Muscle of leg (tissue), 11 donors: ENCODE measurements around the gene MAPK1. TPM values are rescaled to one million over a fixed set of nuclear protein-coding genes. Genes with fewer than 3 reads are reported as not detected.
"Not testable (repeated sequence)": the region's sequence is repeated elsewhere in the genome, so short reads cannot be mapped to it uniquely, and the experiment has no call there.

Source experiments
- DNase-seq: peaks from one replicate; pipeline ENCODE4 v3.0.0; 2013
- H3K27ac ChIP-seq: one replicate; pipeline ENCODE4 v1.5.1; 2013; ENCODE audit warnings: mild to moderate bottlenecking, low read length, control low read depth
- H3K27me3 ChIP-seq: one replicate; pipeline ENCODE4 v1.6.1; 2013; ENCODE audit warnings: low read length; ENCODE audit not compliant: control insufficient read depth, insufficient read depth
- H3K36me3 ChIP-seq: one replicate; pipeline ENCODE4 v1.6.1; 2013; ENCODE audit warnings: low read length; ENCODE audit not compliant: control insufficient read depth, insufficient read depth
- H3K4me1 ChIP-seq: one replicate; pipeline ENCODE4 v1.6.1; 2013; ENCODE audit warnings: low read length; ENCODE audit not compliant: control insufficient read depth, insufficient read depth
- H3K4me3 ChIP-seq: one replicate; pipeline ENCODE4 v1.5.1; 2013; ENCODE audit warnings: low read length, control low read depth
- H3K9me3 ChIP-seq: replicated peaks from 2 replicates; pipeline ENCODE4 v1.6.1; 2013; ENCODE audit warnings: low read depth, low read length; ENCODE audit not compliant: control insufficient read depth
- WGBS: methylation state at CpG from one replicate; pipeline ENCODE4 v1.1.5; 2013; ENCODE audit warnings: missing lambda C conversion rate; ENCODE audit not compliant: insufficient coverage; 5-methylcytosine and 5-hydroxymethylcytosine counted together
- polyA plus RNA-seq, 8 donors: library from polyadenylated mRNA; unstranded; fragments of 120-200 nt; gene quantifications; one replicate each; pipeline versions ENCODE4 v1.2.1 to v1.2.3, GENCODE V29; 2013; ENCODE audit warnings: inconsistent platforms in 1 of 8, low replicate concordance in 1 of 8; ENCODE audit not compliant: insufficient read length in 8 of 8, insufficient read depth in 1 of 8
- total RNA-seq: library from RNA; stranded (reverse); fragments of 120-200 nt; gene quantifications from one replicate; pipeline ENCODE4 v1.2.4, GENCODE V29; 2013

Gene MAPK1
- total and polyA plus RNA-seq, 9 donors = 92.0 to 126 (median 110) TPM

DNA sequence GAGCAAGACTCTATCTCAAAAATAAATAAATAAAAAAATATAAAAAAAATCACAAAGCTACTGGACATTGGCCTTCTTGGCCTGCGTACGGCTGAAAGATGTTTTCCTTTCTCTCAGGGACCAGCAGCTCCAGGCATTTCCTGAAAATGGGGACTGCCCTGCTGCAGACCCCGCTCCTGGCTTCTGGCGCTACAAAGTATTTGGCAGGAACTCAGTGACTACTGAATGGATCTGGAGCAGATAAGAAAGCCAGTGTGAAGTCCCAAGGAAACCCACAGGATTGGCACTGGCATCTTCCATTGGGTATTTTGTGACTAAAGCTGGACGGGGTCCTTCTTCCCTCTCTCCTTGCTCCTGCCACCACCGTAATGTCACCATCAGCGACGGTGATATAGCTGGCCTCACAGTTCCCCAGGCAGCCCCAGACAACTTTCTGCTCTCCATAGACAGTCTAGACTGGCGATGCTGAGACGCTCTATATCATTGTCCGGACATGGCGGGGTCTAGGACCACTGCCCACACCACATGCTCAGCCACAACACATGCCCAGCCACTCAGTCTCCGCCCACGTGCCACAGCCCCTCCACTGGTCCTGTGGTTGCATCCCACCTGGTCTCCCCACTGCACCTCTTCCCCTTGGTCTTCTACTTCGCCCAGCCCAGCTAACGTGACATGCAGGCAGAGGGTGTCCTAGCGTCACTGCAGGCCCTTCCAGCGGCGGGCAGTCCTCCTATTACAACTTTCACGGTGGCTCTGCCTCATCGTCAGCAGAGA lies 109.2 kb downstream of the MAPK1 start:
- H3K36me3 ChIP-seq = peaks cover 42% of the 10 kb centered on the region
- DNase-seq = no peak
- no peaks in the 10 kb centered on the region for H3K27me3 ChIP-seq
- no peak overlapping the region for H3K27ac ChIP-seq
- 93% methylated on average over 19 of the region's 21 CpGs for WGBS
- H3K4me3 ChIP-seq = no peak overlapping the region
- H3K9me3 ChIP-seq = no peaks in the 10 kb centered on the region
- peaks cover 32% of the 10 kb centered on the region for H3K4me1 ChIP-seq

DNA sequence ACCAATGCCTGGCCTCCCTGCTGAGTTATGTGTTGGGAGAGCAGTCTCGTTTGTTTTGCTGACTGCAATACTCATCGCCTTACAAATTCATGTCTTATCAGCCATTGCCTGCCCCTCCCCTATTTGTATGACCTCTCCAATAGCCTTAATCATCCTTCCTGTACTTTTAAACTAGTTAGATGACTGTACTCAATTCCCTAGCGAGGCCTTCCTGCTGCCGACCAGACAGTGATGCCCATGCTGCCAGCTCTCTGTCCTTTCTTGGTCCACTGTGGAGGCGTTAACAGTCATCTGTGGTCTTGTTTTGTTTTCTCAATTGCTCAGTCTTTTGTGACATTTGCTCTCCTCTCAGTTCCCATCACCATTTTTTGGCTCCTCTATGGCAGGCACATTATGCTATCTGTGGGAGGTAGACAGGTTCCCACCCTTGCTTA lies 111.6 kb downstream of the MAPK1 start:
- H3K4me1 ChIP-seq = peaks cover 35% of the 10 kb centered on the region
- no peak overlapping the region for H3K4me3 ChIP-seq
- no peaks in the 10 kb centered on the region for H3K27me3 ChIP-seq
- no peaks in the 10 kb centered on the region for H3K9me3 ChIP-seq
- no peak for DNase-seq
- WGBS = 64% methylated on average over 4 of the region's 5 CpGs
- H3K27ac ChIP-seq = peak overlapping the region; percentile 1
- H3K36me3 ChIP-seq = peaks cover 29% of the 10 kb centered on the region

DNA sequence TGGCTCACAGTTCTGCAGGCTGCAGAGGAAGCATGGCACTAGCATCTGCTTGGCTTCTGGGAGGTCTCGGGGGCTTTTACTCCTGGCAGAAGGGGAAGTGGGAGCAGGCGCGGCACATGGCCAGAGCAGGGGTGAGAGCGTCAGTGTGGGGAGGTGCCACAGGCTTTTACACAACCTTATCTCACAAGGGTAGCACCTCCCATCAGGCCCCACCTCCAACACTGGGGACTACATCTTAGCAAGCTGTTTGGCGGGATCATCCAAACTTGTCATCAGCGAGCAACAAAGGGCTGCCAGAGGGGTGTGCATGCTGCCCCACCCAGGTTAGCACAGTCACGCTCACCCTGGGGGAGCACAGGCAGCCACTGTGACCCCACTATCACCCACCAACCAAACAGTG lies 112.9 kb downstream of the MAPK1 start:
- no peaks in the 10 kb centered on the region for H3K9me3 ChIP-seq
- peaks cover 25% of the 10 kb centered on the region for H3K36me3 ChIP-seq
- WGBS = 13% methylated on average over 3 of the region's 7 CpGs
- no peak overlapping the region for H3K4me3 ChIP-seq
- peak; percentile 54 for DNase-seq
- H3K27ac ChIP-seq = peak overlapping the region; percentile 74
- H3K27me3 ChIP-seq = no peaks in the 10 kb centered on the region
- H3K4me1 ChIP-seq = peaks cover 36% of the 10 kb centered on the region

DNA sequence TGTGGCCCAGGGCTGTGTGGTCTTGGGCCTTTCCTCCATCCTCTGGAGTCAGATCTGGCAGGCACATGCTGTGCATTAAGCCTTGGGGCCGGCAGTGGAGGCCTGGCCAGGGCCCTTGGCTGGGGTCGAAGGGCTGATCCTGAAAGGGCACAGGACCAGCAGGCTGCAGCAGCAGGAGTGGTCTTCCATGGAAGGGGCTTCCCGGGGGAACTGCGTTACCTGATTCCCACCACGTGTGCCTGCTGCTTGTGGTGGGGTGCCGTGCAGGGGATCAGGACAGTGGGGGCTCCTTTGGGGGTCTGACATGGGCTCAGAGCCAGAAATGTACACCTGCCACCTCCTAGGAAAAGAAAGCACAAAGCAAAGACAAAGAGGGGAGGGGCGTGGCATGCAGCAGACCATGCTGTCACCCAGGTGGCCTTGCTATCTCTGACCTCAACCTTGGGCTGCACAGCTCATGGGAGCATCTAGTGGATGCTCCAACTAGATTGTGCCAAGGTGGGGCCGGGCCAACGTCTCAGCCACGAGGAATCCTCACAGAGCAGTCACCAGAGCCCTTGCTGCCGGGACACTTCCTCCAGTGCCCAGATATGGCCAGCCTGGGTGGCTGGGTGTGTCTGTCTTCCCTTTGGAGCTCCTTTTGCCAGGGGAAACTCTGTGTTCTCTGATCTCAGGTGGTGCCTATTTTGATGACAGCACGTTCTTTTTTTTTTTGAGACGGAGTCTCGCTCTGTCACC lies 113.9 kb downstream of the MAPK1 start:
- Histone ChIP-seq H3K4me3 (no peak overlapping the region), H3K4me1 (peaks cover 38% of the 10 kb centered on the region), H3K36me3 (peaks cover 16% of the 10 kb centered on the region), H3K27me3 (no peaks in the 10 kb centered on the region), H3K9me3 (no peaks in the 10 kb centered on the region), H3K27ac (peak overlapping the region; percentile 6)
- WGBS = 55% methylated on average over 12 of the region's 14 CpGs
- DNase-seq = no peak

DNA sequence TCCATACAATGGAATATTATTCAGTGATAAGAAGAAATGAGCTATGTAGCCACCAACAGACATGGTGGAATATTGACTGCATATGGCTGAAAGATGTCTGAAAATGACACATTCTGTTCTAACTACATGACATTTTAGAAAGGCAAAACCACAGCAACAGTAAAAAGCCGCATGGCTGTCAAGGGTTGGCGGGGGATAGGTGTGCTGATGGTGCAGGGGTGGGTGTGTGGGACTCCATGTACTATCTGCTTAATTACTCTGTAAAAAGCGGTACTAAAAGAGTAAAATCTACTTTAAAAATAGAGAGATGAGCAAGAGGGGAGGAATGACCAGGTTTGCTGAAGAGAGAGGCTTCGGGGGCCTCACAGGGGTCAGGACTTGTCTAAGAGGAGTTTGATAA lies 115.2 kb downstream of the MAPK1 start:
- no peak for DNase-seq

DNA sequence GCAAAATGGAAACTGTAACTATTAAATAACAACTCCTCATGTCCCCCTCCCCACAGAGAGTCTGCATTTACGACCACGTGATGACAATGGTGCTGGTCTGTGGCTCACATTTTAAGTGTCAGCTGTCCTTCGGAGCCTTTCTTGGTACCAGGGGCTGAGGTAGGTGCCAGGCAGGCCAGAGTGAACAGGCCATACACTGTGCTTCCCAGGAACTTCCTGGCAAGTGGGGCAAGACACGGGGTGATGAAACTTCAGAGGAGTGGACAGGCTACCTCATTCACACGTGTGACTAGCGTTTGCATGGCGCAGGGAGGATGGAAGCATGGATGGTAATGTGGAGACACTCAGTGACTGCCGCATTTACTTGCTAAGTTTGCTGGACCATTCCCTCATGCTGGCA lies 121.5 kb downstream of the MAPK1 start:
- DNase-seq = no peak
- H3K27ac ChIP-seq = no peak overlapping the region
- no peak overlapping the region for H3K4me3 ChIP-seq
- H3K27me3 ChIP-seq = no peaks in the 10 kb centered on the region
- H3K4me1 ChIP-seq = peaks cover 7% of the 10 kb centered on the region
- H3K36me3 ChIP-seq = no peaks in the 10 kb centered on the region
- H3K9me3 ChIP-seq = no peaks in the 10 kb centered on the region
- 28% methylated on average over 4 of the region's 8 CpGs for WGBS

More for the DNA sequence above, 115.2 kb downstream of the MAPK1 start:
- Histone ChIP-seq H3K4me1 (peaks cover 36% of the 10 kb centered on the region), H3K9me3 (no peaks in the 10 kb centered on the region), H3K27me3 (no peaks in the 10 kb centered on the region), H3K4me3 (no peak overlapping the region), H3K27ac (no peak overlapping the region), H3K36me3 (peaks cover 8% of the 10 kb centered on the region)
- WGBS = no CpG with 5 or more reads among the region's 4 CpGs

DNA sequence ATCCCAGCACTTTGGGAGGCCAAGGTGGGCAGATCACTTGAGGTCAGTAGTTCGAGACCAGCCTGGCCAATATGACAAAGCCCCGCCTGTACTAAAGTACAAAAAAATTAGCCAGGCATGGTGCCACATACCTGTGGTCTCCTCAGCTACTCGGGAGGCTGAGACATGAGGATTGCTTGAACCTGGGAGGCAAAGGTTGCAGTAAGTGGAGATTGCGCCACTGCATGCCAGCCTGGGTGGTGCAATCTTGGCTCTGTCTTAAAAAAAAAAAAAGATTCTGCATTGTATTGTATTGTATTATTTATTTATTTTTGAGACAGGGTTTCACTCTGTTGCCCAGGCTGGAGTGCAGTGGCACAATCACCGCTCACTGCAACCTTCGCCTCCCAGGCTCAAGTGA lies 122.5 kb downstream of the MAPK1 start:
- not testable (repeated sequence) for H3K4me3 ChIP-seq, H3K4me1 ChIP-seq, H3K27me3 ChIP-seq, H3K9me3 ChIP-seq, H3K36me3 ChIP-seq, DNase-seq, H3K27ac ChIP-seq
- 96% methylated on average over 5 of the region's 6 CpGs for WGBS

DNA sequence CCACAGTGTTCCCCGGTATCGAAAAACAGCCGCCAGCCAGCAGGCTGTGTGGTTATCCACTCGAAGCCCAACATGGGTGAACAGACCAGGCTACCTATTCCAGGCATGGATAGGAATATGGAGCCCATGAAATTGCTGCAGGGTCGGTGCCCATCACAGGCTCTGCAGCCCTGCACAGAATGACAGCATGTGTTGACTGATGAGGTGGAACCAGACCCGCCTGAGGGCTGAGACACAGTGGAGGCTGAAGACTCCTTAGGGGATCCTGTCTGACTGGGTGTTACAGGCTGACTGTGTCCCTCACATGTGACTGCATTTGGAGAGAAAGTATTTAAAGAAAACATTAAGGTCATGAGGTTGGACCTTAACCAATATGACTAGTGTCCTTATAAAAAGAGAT lies 125.7 kb downstream of the MAPK1 start:
- H3K4me1 ChIP-seq = peaks cover 2% of the 10 kb centered on the region
- H3K9me3 ChIP-seq = no peaks in the 10 kb centered on the region
- no peaks in the 10 kb centered on the region for H3K36me3 ChIP-seq
- H3K27me3 ChIP-seq = peaks cover under 1% of the 10 kb centered on the region
- WGBS = 72% methylated on average over 6 of the region's 6 CpGs
- no peak overlapping the region for H3K27ac ChIP-seq
- no peak for DNase-seq
- H3K4me3 ChIP-seq = no peak overlapping the region

DNA sequence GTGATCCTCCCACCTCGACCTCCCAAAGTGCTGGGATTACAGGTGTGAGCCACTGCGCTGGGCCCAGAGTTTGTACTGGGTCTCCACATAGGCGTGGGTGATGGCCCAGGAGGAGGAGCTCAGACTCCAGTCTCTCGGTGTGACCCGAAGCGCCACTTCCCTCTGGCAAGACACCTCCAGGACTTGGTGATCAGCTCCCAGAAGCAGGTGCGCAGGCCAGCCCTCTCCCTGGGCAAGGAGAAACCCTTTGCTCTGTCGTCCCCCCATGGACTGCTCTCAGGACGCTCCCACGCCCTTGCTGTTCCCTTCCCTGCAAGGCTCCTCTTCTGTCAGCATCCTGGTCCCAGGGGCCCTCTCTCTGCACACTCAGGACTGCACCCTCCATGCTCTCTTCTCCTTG lies 126.4 kb downstream of the MAPK1 start:
- H3K36me3 ChIP-seq = no peaks in the 10 kb centered on the region
- no peaks in the 10 kb centered on the region for H3K9me3 ChIP-seq
- 78% methylated on average over 10 of the region's 10 CpGs for WGBS
- peaks cover 2% of the 10 kb centered on the region for H3K27me3 ChIP-seq
- no peak overlapping the region for H3K27ac ChIP-seq
- peaks cover 5% of the 10 kb centered on the region for H3K4me1 ChIP-seq
- no peak for DNase-seq
- H3K4me3 ChIP-seq = no peak overlapping the region

DNA sequence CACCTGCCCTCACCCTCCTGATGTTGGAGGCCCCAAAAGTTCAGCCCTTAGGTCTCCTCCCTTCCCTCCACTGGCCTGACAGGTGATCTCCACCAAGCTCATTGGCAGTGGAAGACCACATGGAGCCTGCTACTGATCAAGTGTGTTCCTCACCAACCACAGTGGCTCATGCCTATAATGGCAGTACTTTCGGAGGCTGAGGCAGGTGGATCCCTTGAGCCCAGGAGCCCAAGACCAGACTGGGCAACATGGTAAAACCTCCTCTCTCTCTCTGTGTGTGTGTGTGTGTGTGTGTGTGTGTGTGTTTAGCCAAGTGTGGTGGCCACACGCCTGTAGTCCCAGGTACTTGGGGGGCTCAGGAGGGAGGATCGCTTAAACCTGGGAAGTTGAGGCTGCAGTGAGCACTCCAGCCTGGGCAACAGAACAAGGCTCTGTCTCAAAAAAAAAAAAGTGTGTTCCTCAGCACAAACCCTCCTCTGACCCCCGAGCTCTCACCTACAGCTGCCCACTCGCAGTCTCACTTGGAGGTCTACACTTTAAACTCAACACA lies 127.5 kb downstream of the MAPK1 start:
- H3K27ac ChIP-seq = no peak overlapping the region

More for the DNA sequence above, 127.5 kb downstream of the MAPK1 start:
- Histone ChIP-seq H3K4me3 (no peak overlapping the region), H3K36me3 (no peaks in the 10 kb centered on the region), H3K27me3 (peaks cover 2% of the 10 kb centered on the region), H3K9me3 (no peaks in the 10 kb centered on the region), H3K4me1 (peaks cover 4% of the 10 kb centered on the region)
- WGBS = 85% methylated on average over 3 of the region's 5 CpGs
- DNase-seq = no peak
